ENCODE data around the gene VEZF1.

DNA sequence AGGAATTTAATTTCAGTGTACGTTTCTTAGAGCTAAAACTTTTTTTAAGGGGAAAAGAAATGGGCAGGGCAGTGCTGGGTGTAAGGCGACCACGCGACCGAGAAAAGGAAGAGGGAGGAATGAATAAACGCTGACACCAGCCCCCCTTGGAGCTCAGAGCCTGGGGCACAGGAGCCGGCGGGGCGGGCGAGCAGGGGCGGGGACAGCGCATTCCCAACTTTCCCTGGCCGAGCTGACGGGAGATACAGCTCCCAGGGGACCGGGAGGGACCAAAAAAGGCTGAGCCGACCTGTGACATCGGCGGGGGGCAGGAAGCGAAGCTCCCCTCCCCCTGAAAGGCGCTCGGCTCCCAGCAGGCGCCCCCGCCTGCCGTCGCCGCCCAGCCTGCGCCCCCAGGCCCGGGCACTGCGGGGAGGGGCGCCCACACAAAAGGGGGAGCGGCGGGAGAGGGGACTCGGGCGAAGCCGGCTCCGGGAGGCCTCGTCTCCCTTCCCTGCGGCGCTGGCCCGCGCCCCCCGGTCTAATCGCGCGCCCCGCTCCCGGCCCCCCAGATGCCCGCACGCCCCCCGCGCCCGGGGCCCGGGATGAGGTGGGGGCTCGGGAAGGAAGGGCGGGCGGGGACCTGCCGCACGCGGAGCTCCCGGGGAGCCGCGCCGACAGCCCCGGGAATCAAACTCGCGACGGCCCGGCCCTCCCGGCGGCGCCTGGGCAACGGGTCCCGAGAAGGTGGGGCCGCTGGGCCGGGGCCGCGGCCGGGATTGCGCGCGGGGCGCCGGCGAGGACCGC lies 33.5 kb downstream of the VEZF1 start:
- TF ChIP-seq POLR2A (IDR thresholded peaks at IDR 0.05; ENCODE audit: low read depth, low read length) (no peak), POLR2AphosphoS5 (IDR thresholded peaks at IDR 0.05; ENCODE audit: low read depth, low read length) (no peak)
